GM18858 (cell line): Measurements from ENCODE around the gene CORO7.
"Not testable (repeated sequence)": the region's sequence is repeated elsewhere in the genome, so short reads cannot be mapped to it uniquely, and the experiment has no call there.

ENCODE experiments used
- ATAC-seq: cut with Tn5 transposase; IDR thresholded peaks from one replicate; pipeline ENCODE4 v1.9.1; 2021; ENCODE audit not compliant: unreplicated experiment

Gene CORO7

DNA sequence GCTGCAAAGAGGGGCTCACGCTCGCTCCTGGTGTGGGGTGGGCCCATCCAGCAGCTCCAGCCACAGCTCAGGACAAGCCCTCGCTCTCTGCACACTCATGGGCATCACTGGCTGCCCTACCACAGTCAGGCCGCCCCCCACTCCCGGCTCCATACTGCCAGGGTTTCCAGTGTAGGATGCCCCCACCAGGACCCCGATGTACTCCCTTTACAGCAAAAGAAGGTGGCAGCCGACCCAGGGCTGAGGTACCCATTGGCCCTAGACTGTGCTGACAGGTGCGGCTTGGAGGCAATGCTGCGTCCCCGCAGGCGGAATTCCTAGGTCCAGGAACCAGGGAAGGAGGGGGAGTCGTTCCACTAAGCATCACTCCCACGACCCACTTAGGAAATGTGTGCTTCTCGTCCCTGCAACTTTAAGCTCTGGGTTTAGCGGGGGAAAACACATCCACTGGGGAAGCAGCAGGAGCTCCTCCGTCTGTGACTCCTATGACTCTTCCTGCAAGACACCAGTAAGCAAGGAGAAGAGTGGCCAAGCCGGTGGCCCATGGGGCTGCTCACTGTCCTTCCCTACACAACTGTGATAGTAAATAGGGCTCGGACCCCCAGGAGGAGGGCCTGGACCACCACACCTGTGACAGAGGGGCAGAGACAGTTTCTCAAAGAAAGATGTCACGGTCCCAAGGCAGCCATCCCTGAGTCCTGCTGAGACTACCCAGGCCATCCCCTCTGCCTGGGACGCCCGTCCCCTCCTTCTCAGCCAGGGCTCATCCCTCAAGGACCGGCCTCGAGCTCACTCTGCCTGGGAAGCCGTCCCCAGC lies 13.1 kb downstream of the CORO7 start:
- no peak for ATAC-seq

DNA sequence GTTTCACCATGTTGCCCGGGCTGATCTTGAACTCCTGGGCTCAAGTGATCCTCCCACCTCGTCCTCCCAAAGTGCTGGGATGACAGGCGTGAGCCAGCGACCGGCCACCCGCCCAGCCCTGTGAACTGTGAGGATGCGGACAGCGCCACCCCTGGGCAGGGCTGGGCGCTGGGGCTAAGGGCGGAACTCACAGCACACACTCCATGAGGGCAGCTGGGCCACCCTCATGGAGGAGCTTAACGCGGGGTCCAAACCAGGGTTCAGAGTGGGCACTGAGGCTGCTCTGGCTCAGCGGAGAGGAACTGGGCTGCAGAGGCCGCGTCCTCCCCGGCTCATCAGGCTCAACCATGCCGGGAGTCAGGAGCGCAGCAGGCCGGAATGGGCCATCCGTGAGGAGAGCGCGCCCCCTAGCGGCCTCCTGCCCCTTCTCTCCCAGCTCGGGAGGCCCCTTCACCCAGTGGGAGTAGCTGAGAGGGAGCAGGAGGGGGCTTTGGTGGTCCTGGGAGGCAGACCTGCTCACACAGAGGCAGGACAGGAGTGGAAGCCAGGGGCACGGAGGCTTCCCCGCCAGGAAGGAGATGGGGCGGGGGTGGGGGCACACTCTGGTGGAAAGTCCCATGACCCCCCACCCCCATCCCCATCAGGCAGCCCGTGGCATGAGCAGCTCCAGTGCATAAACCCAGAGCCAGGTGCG lies 13.8 kb downstream of the CORO7 start:
- ATAC-seq = no peak

DNA sequence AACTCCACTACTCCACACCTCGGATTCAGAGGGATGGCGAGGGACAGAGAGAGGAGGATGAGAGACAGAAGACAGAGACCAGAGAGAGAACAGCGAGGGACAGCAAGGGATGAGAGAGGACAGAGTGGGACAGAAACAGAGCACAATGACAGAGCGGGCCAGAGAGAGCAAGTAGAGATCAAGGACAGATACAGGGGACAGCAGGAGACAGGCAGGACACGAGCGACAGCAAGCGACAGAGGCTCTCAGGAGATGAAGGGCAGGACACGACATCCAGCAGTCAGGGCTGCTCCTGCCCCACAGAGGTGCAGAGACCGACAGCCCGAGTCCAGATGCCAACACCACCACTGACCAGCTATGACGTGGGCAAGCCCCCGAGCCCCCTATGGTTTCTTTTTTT lies 14.9 kb downstream of the CORO7 start:
- ATAC-seq = no peak

DNA sequence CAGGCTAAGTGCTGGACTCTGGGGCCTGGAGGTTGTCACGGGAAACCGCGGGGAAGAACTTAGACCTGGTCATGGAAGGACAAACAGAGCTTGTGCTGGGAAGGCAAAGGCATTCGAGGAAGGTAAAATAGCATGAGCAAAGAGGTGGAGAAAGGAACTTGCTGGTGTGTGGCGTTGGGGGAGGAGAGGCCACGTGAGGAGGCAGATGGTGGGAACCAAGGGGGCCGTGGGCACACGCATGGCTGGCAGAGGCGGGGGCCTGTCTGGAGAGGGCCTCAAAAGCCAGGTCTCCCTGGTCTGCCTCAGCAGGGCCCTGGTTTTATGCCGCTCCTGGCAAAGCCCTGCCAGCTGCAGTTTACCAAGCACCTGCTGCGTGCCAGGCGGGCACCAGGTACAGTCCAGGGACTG lies 15.3 kb downstream of the CORO7 start:
- no peak for ATAC-seq

DNA sequence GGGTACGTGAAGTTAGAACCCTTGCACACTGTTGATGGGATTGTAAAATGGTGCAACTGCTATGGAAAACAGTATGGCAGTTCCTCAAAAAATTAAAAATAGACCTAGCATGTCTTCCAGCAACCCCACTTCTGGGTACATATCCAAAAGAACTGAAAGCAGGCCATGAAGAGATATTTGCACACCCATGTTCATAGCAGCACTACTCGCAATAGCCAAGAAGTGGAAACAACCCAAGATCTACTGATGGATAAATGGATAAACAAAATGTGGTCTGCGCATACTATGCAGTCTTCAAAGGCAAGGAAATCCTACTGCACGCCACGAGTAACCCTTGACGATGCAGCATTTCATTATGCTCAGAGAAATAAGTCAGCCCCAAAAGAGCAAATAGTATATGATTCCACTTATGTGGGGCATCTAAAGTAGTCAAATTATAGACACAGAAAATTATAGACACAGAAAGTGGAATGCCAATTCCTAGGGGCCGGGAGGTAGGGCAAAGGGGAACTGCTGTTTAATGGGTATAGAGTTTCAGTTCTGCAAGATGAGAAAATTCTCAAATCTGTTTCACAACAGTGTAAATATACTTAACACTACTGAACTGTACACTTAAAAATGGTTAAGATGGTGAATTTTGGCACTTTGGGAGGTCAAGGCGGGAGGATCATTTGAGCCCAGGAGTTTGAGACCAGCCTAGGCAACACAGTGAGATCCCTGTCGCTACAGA lies 17.2 kb downstream of the CORO7 start:
- ATAC-seq = no peak

DNA sequence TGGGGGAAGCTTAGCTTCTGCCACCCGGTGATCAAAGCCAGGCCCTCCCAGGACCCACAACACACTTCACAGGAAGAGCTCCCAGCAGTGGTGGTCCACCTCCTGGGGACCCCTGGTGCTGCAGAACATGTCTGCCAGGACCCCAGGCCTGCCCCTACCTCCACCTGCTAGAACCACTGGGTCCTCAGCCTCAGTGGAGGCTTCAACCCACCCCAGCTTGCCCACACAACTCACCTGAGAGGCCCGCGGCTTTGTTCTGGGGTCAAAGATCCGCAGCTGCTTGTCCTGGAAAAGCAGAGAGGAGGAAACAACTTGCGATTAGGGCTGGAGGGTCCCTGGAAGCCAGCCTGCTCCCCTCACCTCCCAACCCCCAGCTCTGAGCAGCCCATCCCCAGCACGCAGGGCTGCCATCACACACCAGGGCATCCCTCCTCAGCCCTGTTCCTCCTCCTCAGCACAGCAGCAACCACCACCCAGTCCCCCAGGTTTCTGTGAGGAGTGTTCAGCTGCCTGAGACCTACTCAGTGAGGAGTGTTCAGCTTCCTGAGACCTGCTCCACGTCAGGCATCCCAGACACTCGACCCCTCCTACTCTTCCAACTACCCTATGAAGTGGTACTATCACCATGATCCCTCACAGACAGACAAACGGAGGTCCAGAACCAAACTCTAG lies 21.2 kb downstream of the CORO7 start:
- no peak for ATAC-seq

DNA sequence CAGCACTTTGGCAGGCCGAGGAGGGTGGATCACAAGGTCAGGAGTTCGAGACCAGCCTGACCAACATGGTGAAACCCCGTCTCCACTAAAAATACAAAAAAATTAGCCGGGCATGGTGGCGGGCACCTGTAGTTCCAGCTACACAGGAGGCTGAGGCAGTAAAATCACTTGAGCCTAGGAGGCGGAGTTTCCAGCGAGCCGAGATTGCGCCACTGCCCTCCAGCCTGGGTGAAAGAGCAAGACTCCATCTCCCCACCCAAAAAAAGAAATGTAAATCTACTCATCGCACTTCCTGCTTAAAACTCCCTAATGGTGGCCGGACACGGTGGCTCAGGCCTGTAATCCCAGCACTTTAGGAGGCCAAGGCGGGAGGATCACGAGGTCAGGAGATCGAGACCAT lies 22.5 kb downstream of the CORO7 start:
- ATAC-seq = not testable (repeated sequence)

DNA sequence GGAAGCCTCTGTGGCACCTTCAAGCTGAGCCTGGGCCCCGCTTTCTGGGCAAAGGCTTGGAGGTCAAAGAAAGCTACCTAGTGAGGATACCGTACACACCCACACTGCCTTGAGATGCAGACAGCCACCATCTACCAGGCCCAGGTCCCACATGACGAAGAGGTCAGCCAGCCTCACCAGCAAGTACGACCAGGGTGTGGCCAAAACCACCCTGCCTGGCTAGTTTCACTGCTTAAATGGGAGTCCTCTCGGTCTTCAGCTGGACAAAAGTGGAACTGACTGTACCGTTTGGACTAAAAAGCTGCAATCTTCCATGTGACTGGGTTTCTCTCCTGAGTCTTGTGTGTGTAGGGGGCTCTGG lies 23.2 kb downstream of the CORO7 start:
- ATAC-seq = no peak

DNA sequence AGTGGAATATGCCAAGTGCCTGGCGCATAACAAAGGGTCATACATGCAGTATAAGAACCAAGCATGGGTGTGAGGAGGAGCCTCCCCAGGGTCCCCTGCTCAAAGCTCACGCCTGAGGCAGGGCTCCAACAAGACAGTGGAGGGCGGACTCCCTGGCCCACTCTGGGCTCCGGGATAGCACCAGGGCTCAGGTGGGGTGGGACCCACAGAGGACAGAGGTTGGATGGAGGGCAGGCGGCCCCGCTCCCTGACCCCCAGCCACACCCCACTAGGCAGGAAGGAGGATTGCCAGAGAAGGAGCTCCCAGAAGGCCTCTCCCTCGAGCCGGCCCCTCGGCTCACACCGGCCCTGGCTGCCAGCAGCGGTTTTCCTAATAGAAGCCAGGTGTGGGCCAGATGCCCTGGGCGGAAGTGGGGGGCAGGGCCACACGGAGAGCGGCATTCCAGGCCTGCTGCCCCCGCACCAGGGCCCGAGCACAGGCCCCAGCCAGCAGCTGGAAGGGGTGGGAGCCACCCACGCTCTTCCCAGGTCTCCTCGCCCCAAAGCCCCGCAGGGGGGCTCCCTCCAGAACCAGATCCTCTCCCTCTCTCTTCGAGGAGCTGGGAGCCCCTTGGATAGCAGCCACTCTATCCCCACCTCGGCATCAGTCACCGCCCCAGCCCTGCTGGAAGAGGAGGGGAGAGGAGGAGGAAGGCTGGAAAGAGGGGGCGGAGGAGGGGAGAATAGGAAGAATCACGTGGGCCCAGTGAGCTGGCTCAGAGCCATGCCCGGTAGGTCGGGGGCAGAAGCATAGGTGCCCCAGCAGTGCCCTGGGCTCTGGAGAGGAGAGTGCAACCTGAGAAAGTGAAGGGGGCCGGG lies 23.8 kb downstream of the CORO7 start:
- ATAC-seq = no peak

DNA sequence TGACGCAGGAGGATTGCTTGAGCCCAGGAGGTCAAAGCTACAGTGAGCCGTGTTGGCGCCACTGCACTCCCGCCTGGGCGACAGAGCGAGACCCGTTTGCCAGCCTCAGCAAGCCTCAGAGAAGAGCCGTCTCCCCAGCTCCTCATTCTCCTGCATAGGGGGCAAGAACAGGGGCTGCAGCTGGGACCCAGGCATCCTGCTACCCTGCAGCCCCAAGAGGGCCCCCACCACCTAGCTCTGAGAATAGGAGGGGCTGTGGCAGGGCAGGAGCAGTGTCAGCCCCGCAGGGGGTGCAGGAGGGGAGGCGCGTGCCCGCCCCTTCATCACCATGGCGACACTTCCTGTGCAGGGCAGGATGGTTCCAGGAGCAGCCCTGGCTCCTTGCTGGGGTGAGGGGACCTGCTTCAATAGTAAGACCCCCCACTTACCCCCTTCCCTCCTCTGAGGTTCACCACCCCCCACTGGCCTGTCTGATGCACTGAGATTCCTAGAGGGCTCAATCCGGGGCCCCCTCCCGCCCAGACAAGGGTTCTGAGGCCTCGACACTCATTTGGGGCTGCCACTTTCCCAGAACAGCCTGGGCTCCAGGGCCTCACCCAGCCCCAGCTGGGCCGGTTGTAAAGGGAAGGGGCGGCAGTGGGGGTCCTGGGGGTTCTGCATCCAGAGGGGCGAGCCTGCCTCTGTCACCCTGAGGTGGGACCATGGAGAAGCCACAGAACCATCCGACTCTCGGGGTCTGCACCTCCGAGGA lies 24.6 kb downstream of the CORO7 start:
- no peak for ATAC-seq

DNA sequence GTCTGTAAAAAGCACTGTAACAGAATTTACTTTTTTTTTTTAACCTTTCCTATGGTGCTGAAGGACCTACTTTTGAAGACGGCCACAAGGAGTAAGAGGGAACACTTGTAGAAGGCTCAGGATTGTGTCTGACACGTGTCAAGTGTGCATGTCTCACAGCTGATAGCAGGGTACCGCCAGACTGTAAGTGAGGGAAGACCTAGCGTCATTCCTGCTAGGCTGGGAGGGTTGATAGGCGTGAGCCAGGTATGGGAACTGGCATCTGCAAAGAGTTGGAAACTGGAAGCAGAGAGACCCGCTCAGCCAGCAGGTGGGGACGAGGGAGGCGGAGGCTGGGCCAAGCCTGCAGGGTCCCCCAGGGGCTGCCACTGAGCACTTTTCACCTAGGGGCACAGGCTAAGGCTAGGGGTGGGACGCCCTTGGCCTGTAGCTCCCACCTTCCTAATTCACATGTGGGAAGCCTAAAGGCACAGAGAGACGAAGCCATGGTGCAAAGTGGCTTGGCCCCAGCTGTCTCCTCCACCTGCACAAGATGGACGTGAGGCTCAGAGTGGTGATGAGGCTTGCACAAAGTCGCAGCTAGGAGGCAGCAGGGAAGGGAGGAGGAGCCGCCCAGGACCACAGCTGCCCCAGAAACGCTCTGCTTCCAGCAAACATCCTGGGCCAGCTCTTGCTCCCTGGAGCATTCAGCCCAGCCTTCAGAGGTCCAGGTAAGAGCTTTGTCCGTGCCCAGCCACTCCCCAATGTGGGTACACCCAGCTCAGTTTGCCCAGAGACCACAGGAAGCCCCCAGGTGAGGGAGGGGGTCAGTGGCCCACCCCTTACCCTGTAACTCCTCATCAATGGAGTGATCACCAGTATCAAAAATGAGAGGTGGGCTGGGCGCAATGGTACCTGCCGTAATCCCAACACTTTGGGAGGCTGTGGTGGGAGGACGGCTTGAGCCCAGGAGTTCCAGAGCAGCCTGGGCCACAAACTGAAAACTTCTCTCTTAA lies 25.8 kb downstream of the CORO7 start:
- ATAC-seq = no peak

DNA sequence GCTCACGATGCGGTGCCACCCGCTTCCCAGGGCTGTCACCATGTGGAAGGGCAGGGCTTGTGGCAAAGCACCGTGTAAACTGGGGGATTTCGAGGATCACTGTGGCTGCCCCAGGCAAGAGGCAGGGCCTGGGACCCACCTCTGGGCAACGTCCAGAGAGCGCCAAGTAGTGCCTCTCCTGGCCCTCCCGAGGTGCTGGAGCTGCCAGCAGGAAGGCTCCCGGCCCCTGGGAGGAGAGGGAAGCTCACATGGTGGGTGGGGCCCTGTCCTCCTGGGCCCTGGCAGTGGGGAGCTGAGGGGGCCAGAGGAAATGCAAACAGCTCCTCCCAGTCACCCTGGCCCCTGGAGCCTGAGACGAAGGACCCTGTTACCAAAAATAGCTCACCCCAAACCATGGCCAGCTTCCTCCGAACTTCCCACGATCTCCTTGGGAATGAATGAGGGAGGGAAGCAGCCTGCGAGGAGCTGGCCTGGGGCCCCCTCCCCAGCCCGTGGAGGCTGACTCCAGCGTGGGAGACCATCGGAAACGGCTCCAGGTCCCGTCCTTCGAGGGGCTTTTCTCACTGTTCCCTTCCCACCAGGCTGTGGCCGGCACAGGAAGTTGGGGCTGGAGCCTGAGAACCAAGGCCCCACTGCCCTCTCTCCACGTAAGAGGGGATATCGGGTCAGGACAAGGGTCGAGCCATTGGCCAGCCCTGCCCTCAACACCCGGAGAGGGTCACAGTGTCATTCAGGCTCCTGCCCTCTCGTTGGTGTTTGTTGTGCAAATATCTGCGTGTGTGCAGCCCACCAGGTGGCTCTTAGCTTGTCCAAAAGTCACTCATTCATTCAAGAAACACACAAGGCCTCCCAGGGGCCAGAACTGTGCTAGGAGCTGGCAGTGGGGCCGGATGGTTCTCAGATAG lies 27.1 kb downstream of the CORO7 start:
- ATAC-seq = no peak

DNA sequence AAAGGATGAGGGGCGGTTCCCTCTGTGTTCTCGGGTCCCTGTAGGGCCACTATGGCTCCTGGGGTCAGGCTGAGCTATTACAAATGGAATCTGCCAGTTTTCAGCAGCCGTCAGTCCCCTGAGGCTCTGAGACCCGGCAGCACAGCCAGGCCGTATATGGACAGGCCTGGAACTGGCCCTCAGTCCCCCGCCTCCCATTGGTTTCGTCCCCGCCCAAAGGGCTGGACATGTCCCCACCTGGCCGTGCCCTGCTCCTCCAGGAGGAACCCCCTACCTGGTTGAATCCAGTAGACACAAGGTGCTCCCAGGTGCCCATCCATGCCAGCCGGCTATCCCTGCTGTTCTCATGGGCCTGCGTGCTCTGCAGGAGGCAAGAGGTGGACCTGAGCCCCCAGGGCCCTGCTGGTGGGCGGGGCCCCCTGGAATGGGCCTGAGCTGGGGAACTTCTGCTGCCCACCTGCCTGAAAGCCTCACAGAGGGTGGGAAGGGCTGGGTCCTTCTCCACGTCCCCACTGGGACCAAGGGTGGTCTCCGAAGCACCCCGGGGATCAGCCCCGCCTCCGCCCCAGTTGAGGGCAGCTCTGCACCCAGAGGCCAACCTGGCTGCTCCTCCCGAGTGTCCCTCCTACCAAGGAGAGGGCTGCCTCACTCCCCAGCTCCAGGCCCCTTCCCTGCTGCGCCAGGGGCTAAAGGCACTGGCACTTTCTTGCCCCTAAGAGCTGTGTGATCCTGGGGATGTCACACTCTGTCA lies 27.9 kb downstream of the CORO7 start:
- ATAC-seq = no peak

DNA sequence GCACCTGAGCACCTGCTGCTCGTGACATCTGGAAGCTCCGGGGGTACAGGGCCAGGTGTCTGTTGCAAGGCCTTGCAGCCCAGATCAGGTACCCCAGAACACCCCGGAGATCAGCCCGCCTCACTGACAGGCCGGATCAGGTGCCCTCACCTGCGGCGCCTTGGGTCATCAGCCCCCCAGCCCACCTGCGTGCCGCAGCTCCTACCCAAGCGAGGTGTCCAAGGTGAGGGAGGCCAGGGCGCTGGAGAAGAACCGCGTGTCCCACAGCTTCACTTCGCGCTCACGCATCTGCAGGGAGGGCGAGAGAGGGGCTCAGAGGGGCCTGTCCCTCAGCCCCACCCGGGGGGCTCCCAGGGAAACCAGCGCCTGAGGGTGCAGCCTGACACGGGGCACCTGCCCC lies 28.6 kb downstream of the CORO7 start:
- ATAC-seq = no peak

DNA sequence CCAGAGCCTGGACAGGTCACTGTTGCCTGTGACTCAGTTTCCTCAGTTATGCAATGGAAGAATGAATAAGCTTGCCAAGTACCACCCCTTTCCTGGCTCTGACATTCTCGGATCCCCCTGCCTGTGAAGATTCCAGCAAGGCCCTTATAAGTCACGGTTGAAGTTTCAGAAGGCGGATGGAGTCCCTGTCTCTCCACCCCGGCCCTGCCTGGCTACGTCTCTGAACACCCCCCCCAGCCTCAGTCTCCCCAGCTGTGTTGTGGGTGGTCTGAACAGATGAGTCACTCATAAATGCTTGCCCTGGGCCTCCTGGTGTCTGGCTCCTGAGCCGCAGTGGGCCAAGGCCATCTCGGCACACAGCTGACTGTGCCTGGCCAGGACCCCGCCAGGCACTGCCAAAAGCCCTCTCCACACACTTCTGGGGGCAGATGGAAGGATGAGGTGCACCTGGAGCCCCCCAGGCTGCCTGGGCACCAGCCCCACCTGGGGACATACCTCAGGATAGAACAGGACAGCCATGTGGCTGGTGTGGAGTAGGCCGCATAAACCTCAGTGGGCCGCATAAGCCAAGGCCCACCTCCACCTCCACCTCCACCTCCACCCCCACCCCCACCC lies 29.3 kb downstream of the CORO7 start:
- ATAC-seq = no peak

DNA sequence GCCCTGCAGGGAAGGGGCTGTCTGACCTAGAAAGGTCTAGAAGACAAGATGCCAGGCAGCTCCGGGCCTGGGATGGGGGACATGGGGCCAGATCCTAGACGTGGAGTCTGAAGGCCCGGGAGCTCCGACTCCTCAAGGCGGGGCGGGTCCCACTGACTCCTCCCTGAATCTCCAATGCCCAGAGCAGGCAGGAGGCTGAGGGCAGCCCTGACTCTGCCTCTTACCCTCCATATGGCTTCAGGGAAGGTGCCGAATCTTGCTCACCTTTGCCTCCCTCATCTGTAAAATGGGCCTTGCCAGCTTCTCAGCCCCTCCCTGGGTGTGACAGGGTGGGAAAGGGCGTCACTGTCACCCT lies 30.0 kb downstream of the CORO7 start:
- no peak for ATAC-seq
